Smooth muscle cell (in vitro differentiated cells): ENCODE data around the gene SHMT2. TPM values are rescaled to one million over a fixed set of nuclear protein-coding genes. Genes with fewer than 3 reads are reported as not detected.

Experiments
- DNase-seq: peaks from one replicate; lab custom pipeline; 2025; ENCODE audit not compliant: unreplicated experiment; lab: John Stamatoyannopoulos, UW
- H2AFZ ChIP-seq: fragments of 200-600 bp; sonication (generic); 2 replicates; pipeline ENCODE4 v1.6.0; 2016; ENCODE audit warnings: antibody characterized with exemption, low read depth, mild to moderate bottlenecking
- H3F3A ChIP-seq: fragments of 200-600 bp; sonication (generic); 2 replicates; pipeline ENCODE4 v1.6.0; 2017; ENCODE audit warnings: antibody characterized with exemption, low read depth
- H3K27ac ChIP-seq: fragments of 200-600 bp; sonication (generic); 2 replicates; pipeline ENCODE4 v1.5.1; 2016; ENCODE audit warnings: low read depth, mild to moderate bottlenecking
- H3K27me3 ChIP-seq: fragments of 200-600 bp; sonication (generic); 2 replicates; pipeline ENCODE4 v1.6.1; 2016; ENCODE audit warnings: low read depth, mild to moderate bottlenecking
- H3K36me3 ChIP-seq: fragments of 200-600 bp; sonication (generic); 2 replicates; pipeline ENCODE4 v1.5.1; 2016; ENCODE audit warnings: low read depth
- H3K4me1 ChIP-seq: fragments of 200-600 bp; sonication (generic); 2 replicates; pipeline ENCODE4 v1.5.1; 2016; ENCODE audit warnings: low read depth
- H3K4me2 ChIP-seq: fragments of 200-600 bp; sonication (generic); 2 replicates; pipeline ENCODE4 v1.6.0; 2016; ENCODE audit warnings: mild to moderate bottlenecking
- H3K4me3 ChIP-seq: fragments of 200-600 bp; sonication (generic); 2 replicates; pipeline ENCODE4 v1.5.1; 2016; ENCODE audit warnings: mild to moderate bottlenecking
- H3K79me2 ChIP-seq: fragments of 200-600 bp; sonication (generic); 2 replicates; pipeline ENCODE4 v1.6.0; 2016; ENCODE audit warnings: low read depth, mild to moderate bottlenecking
- H3K9ac ChIP-seq: fragments of 200-600 bp; sonication (generic); 2 replicates; pipeline ENCODE4 v1.6.0; 2016; ENCODE audit warnings: low read depth
- H3K9me3 ChIP-seq: fragments of 200-600 bp; sonication (generic); replicated peaks from 2 replicates; pipeline ENCODE4 v1.5.1; 2016; ENCODE audit warnings: low read depth
- H4K20me1 ChIP-seq: fragments of 200-600 bp; sonication (generic); 2 replicates; pipeline ENCODE4 v1.6.0; 2016; ENCODE audit warnings: low read depth
- CTCF ChIP-seq: fragments of 200-600 bp; sonication (generic); IDR thresholded peaks from 2 replicates; pipeline ENCODE4 v1.5.1; 2017; ENCODE audit warnings: borderline replicate concordance, mild to moderate bottlenecking, antibody characterized with exemption; ENCODE audit not compliant: insufficient read depth, poor library complexity, severe bottlenecking
- WGBS: methylation state at CpG from one replicate; pipeline ENCODE4 v1.1.7; 2016; ENCODE audit warnings: low lambda C conversion rate; 5-methylcytosine and 5-hydroxymethylcytosine counted together
- polyA plus RNA-seq: library from polyadenylated mRNA; unstranded; fragments of >200 nt; fragmentation: Nextera tagmentation; extraction: Ambion mirVana; gene quantifications from 2 replicates; pipeline ENCODE4 v1.2.1, GENCODE V29; 2016
- total RNA-seq: library from RNA; depleted of rRNA; stranded (reverse); fragments of >200 nt; gene quantifications from 2 replicates; pipeline ENCODE4 v1.2.3, GENCODE V29; 2014

The SHMT2 gene
- total and polyA plus RNA-seq, 2 experiments from 2014 or later = 107 to 117 TPM

- Histone ChIP-seq H3K9ac (no peak overlapping the region), H4K20me1 (peaks cover 45% of the 10 kb centered on the region), H3K4me3 (no peak overlapping the region), H3K4me1 (no peaks in the 10 kb centered on the region), H3K79me2 (no peaks in the 10 kb centered on the region), H3K27ac (no peak overlapping the region), H3K4me2 (no peak overlapping the region), H2AFZ (no peak overlapping the region), H3K36me3 (no peaks in the 10 kb centered on the region), H3K9me3 (no peaks in the 10 kb centered on the region), H3K27me3 (no peaks in the 10 kb centered on the region), H3F3A (no peaks in the 10 kb centered on the region)
- 97% methylated on average over 25 of the region's 25 CpGs for WGBS
- no peak for DNase-seq
- no peak for TF ChIP-seq CTCF
These were observed 44.1 kb upstream of the SHMT2 start for GRCh38 chr12:57185403-57185802.

- H2AFZ ChIP-seq = no peak overlapping the region
- WGBS = 97% methylated on average over 11 of the region's 12 CpGs
- no peaks in the 10 kb centered on the region for H3K36me3 ChIP-seq
- no peak overlapping the region for H3K27ac ChIP-seq
- no peak for DNase-seq
- H4K20me1 ChIP-seq = peaks cover 39% of the 10 kb centered on the region
- no peaks in the 10 kb centered on the region for H3F3A ChIP-seq
- TF ChIP-seq CTCF = no peak
- H3K4me1 ChIP-seq = no peaks in the 10 kb centered on the region
- no peaks in the 10 kb centered on the region for H3K9me3 ChIP-seq
- no peak overlapping the region for H3K4me2 ChIP-seq
- no peak overlapping the region for H3K9ac ChIP-seq
- no peaks in the 10 kb centered on the region for H3K79me2 ChIP-seq
- no peaks in the 10 kb centered on the region for H3K27me3 ChIP-seq
- no peak overlapping the region for H3K4me3 ChIP-seq
These were observed 43.5 kb upstream of the SHMT2 start for GRCh38 chr12:57185906-57186508.

- Histone ChIP-seq H3F3A (no peaks in the 10 kb centered on the region), H3K9ac (no peak overlapping the region), H3K9me3 (no peaks in the 10 kb centered on the region), H3K36me3 (no peaks in the 10 kb centered on the region), H3K79me2 (no peaks in the 10 kb centered on the region), H2AFZ (no peak overlapping the region), H3K4me1 (no peaks in the 10 kb centered on the region), H3K4me3 (no peak overlapping the region), H3K4me2 (no peak overlapping the region), H3K27me3 (no peaks in the 10 kb centered on the region), H4K20me1 (peaks cover 26% of the 10 kb centered on the region), H3K27ac (no peak overlapping the region)
- no peak for DNase-seq
- no peak for TF ChIP-seq CTCF
- WGBS = 89% methylated on average over 21 of the region's 21 CpGs
These were observed 42.1 kb upstream of the SHMT2 start for GRCh38 chr12:57187222-57188089.
